Measurements from ENCODE around the gene HIP1.

HIP1 gene

GRCh38 chr7:75637854-75638593, 100.7 kb downstream of the HIP1 start:
- no peak for TF ChIP-seq RAD21 (IDR thresholded peaks at IDR 0.05; ENCODE audit: low read depth)
- no peak for TF ChIP-seq NFIC (IDR thresholded peaks at IDR 0.05)
- TF ChIP-seq, protein P1, sequence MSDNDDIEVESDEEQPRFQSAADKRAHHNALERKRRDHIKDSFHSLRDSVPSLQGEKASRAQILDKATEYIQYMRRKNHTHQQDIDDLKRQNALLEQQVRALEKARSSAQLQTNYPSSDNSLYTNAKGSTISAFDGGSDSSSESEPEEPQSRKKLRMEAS (IDR thresholded peaks at IDR 0.05) = no peak
- TF ChIP-seq EGR1 (IDR thresholded peaks at IDR 0.05) = no peak
- no peak for TF ChIP-seq USF1 (IDR thresholded peaks at IDR 0.05)
- no peak for TF ChIP-seq EP300 (IDR thresholded peaks at IDR 0.05; ENCODE audit: borderline replicate concordance)
- TF ChIP-seq TEAD4 (IDR thresholded peaks at IDR 0.05) = no peak
- TF ChIP-seq ZBTB7A (IDR thresholded peaks at IDR 0.05; ENCODE audit: low read depth) = no peak
- no peak for TF ChIP-seq FOXM1 (IDR thresholded peaks at IDR 0.05; ENCODE audit: borderline replicate concordance, low read depth)
- TF ChIP-seq CEBPB (IDR thresholded peaks at IDR 0.05) = no peak
- TF ChIP-seq YY1 (IDR thresholded peaks at IDR 0.05; ENCODE audit: low read depth) = no peak
- no peak for TF ChIP-seq CREB1 (IDR thresholded peaks at IDR 0.05; ENCODE audit: low read depth)
- TF ChIP-seq TCF12 (IDR thresholded peaks at IDR 0.05; ENCODE audit: low read depth) = no peak
- TF ChIP-seq, protein P2, sequence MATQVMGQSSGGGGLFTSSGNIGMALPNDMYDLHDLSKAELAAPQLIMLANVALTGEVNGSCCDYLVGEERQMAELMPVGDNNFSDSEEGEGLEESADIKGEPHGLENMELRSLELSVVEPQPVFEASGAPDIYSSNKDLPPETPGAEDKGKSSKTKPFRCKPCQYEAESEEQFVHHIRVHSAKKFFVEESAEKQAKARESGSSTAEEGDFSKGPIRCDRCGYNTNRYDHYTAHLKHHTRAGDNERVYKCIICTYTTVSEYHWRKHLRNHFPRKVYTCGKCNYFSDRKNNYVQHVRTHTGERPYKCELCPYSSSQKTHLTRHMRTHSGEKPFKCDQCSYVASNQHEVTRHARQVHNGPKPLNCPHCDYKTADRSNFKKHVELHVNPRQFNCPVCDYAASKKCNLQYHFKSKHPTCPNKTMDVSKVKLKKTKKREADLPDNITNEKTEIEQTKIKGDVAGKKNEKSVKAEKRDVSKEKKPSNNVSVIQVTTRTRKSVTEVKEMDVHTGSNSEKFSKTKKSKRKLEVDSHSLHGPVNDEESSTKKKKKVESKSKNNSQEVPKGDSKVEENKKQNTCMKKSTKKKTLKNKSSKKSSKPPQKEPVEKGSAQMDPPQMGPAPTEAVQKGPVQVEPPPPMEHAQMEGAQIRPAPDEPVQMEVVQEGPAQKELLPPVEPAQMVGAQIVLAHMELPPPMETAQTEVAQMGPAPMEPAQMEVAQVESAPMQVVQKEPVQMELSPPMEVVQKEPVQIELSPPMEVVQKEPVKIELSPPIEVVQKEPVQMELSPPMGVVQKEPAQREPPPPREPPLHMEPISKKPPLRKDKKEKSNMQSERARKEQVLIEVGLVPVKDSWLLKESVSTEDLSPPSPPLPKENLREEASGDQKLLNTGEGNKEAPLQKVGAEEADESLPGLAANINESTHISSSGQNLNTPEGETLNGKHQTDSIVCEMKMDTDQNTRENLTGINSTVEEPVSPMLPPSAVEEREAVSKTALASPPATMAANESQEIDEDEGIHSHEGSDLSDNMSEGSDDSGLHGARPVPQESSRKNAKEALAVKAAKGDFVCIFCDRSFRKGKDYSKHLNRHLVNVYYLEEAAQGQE (IDR thresholded peaks at IDR 0.05; ENCODE audit: low read depth) = no peak
- no peak for TF ChIP-seq TAF1 (IDR thresholded peaks at IDR 0.05; ENCODE audit: low read depth)

DNA sequence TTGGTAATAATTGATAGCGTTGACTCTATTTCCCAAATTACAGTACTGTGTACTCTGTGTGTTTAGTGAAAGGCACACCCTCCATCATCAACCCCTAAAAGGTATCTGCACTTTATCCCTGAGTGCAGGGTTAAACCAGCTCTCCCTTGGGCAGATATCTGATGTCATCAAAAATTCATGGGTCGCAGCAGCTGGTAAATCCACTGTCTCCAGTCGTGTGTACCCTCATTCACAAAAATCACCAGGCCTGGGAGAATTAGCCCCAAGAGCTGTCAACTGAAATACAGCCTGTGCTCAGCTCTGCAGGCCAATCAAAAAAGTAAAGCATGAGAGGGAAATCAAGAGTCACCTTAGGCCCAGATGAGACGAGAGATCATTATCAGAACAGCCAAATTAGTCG, 103.7 kb downstream of the HIP1 start:
- TF ChIP-seq TCF12 (IDR thresholded peaks at IDR 0.05; ENCODE audit: low read depth) = no peak
- no peak for TF ChIP-seq RAD21 (IDR thresholded peaks at IDR 0.05; ENCODE audit: low read depth)
- no peak for TF ChIP-seq NFIC (IDR thresholded peaks at IDR 0.05)
- no peak for TF ChIP-seq YY1 (IDR thresholded peaks at IDR 0.05; ENCODE audit: low read depth)
- TF ChIP-seq EP300 (IDR thresholded peaks at IDR 0.05; ENCODE audit: borderline replicate concordance) = no peak
- no peak for TF ChIP-seq TAF1 (IDR thresholded peaks at IDR 0.05; ENCODE audit: low read depth)
- no peak for TF ChIP-seq TEAD4 (IDR thresholded peaks at IDR 0.05)
- TF ChIP-seq, protein P1 (IDR thresholded peaks at IDR 0.05) = no peak
- no peak for TF ChIP-seq CREB1 (IDR thresholded peaks at IDR 0.05; ENCODE audit: low read depth)
- TF ChIP-seq EGR1 (IDR thresholded peaks at IDR 0.05) = no peak
- no peak for TF ChIP-seq ZBTB7A (IDR thresholded peaks at IDR 0.05; ENCODE audit: low read depth)
- no peak for TF ChIP-seq CEBPB (IDR thresholded peaks at IDR 0.05)

DNA sequence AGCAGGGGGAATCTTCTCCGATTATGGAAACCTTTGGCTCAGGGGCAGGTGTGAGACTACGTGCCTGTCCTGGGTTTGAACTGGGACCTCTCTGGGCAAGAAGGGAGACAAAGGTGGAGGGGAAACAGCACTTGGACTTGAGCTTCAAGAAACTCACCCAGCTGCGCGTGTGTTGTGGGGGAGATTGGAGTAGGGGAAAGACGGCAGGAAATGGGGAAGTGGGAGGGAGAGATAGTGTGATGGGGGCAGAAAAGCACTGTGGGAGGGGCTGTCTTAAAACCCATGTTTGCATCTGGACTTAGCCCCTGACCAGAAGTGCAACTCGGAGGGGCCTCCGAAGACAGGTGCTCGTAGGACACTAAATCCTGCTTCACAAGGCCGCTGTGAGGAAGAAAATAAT, 107.0 kb downstream of the HIP1 start:
- TF ChIP-seq NFIC (IDR thresholded peaks at IDR 0.05) = no peak
- TF ChIP-seq YY1 (IDR thresholded peaks at IDR 0.05; ENCODE audit: low read depth) = no peak

DNA sequence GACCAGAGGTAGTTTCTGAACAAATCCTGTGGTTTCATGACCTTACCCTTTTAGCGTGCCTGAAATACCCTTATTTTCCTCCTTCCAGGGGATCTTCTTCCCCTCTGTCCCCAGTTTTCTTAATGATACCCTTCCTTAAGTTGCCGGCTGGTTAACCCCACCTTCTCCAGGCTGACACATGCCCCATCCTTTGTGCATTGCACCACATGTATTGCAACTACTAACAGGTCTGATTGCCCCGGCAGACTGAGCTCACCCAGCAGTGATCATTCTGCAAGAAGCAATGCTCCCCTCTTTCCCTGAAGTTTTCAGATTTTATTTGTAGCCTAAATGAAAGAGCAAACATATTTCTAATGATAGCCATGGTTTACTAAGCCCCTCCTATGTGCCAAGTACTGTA, 108.2 kb downstream of the HIP1 start:
- TF ChIP-seq YY1 (IDR thresholded peaks at IDR 0.05; ENCODE audit: low read depth) (no peak), TCF12 (IDR thresholded peaks at IDR 0.05; ENCODE audit: low read depth) (no peak), FOXM1 (IDR thresholded peaks at IDR 0.05; ENCODE audit: borderline replicate concordance, low read depth) (no peak), EGR1 (IDR thresholded peaks at IDR 0.05) (no peak)
- TF ChIP-seq, protein P1 (IDR thresholded peaks at IDR 0.05) = no peak

DNA sequence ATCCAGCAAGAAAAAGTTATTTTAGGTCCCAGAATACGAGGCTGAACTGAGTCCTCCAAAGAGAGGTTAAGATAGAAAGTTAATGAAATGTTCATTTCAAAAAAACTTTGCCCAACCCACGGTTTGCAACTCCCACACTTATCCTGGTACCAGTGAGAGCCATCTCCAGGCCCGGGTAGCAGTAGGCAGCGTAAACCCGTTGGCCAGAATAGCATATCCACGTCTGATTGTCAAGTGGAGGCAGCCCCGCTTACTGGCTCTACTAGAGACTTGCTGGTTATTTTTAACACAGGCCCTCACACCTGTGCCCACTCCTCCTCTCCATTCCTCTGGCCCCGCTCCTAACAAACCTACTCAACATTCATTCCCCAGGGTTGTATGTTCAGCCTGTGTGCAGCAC, 109.7 kb downstream of the HIP1 start:
- TF ChIP-seq, protein P1 (IDR thresholded peaks at IDR 0.05) = no peak
- no peak for TF ChIP-seq TAF1 (IDR thresholded peaks at IDR 0.05; ENCODE audit: low read depth)
- TF ChIP-seq YY1 (IDR thresholded peaks at IDR 0.05; ENCODE audit: low read depth) = no peak
- TF ChIP-seq, protein P2 (IDR thresholded peaks at IDR 0.05; ENCODE audit: low read depth) = no peak
- TF ChIP-seq CREB1 (IDR thresholded peaks at IDR 0.05; ENCODE audit: low read depth) = no peak
- no peak for TF ChIP-seq RAD21 (IDR thresholded peaks at IDR 0.05; ENCODE audit: low read depth)
- TF ChIP-seq TCF12 (IDR thresholded peaks at IDR 0.05; ENCODE audit: low read depth) = no peak
- no peak for TF ChIP-seq EGR1 (IDR thresholded peaks at IDR 0.05)
- no peak for TF ChIP-seq USF1 (IDR thresholded peaks at IDR 0.05)

GRCh38 chr7:75628055-75628454, 110.7 kb downstream of the HIP1 start:
- TF ChIP-seq TEAD4 (IDR thresholded peaks at IDR 0.05) = no peak
- TF ChIP-seq EGR1 (IDR thresholded peaks at IDR 0.05) = no peak
- TF ChIP-seq EP300 (IDR thresholded peaks at IDR 0.05; ENCODE audit: borderline replicate concordance) = no peak
- no peak for TF ChIP-seq FOXM1 (IDR thresholded peaks at IDR 0.05; ENCODE audit: borderline replicate concordance, low read depth)
- no peak for TF ChIP-seq YY1 (IDR thresholded peaks at IDR 0.05; ENCODE audit: low read depth)

Measured in Ishikawa (cell line).